ENCODE measurements around the gene RALB.

GRCh38 chr2:120222186-120223033 lies 30.2 kb upstream of the RALB start:
- TF ChIP-seq CTCF (IDR thresholded peaks at IDR 0.05) (no peak), NR3C1 (CRISPR knock-in tag; conservative IDR thresholded peaks at IDR 0.05; ENCODE audit: low read depth) (no peak), TEAD1 (CRISPR knock-in tag; IDR thresholded peaks at IDR 0.05) (no peak)
